ENCODE results near the gene SMYD3.

DNA sequence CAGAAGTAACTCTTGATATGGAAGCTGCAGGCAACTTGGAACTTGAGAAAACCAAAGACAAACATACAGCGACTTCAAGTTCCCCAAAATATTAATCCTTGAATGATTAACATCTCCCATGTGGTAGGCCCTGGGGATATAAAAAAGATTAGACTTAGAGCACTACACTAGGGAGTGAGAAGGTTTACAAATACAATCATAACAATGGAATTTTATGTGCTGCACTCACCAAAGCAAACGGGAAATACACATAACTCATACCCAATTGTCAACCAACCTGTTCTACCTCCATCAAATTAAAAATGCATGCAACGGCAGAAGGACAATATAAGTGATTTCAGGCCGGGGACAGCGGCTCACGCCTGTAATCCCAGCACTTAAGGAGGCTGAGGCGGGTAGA is 3.7 kb downstream of the SMYD3 start:
- TF ChIP-seq SRF (IDR thresholded peaks at IDR 0.05; ENCODE audit: low read depth in 2 of 2, low read length in 2 of 2) = no peak
- TF ChIP-seq EZH2 (IDR thresholded peaks at IDR 0.05; ENCODE audit: borderline replicate concordance, control insufficient read depth, low read depth, low read length) = no peak
- TF ChIP-seq, protein P1, sequence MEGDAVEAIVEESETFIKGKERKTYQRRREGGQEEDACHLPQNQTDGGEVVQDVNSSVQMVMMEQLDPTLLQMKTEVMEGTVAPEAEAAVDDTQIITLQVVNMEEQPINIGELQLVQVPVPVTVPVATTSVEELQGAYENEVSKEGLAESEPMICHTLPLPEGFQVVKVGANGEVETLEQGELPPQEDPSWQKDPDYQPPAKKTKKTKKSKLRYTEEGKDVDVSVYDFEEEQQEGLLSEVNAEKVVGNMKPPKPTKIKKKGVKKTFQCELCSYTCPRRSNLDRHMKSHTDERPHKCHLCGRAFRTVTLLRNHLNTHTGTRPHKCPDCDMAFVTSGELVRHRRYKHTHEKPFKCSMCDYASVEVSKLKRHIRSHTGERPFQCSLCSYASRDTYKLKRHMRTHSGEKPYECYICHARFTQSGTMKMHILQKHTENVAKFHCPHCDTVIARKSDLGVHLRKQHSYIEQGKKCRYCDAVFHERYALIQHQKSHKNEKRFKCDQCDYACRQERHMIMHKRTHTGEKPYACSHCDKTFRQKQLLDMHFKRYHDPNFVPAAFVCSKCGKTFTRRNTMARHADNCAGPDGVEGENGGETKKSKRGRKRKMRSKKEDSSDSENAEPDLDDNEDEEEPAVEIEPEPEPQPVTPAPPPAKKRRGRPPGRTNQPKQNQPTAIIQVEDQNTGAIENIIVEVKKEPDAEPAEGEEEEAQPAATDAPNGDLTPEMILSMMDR (IDR thresholded peaks at IDR 0.05 in 2 of 3, conservative IDR thresholded peaks at IDR 0.05 in 1 of 3; ENCODE audit: control insufficient read depth in 2 of 3, extremely low read depth in 1 of 3, insufficient read depth in 1 of 3, low read depth in 3 of 3, low read length in 3 of 3) = no peak
- TF ChIP-seq BRCA1 (IDR thresholded peaks at IDR 0.05; ENCODE audit: low read depth, low read length) = no peak
- TF ChIP-seq, protein P2, sequence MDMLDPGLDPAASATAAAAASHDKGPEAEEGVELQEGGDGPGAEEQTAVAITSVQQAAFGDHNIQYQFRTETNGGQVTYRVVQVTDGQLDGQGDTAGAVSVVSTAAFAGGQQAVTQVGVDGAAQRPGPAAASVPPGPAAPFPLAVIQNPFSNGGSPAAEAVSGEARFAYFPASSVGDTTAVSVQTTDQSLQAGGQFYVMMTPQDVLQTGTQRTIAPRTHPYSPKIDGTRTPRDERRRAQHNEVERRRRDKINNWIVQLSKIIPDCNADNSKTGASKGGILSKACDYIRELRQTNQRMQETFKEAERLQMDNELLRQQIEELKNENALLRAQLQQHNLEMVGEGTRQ (IDR thresholded peaks at IDR 0.05; ENCODE audit: borderline replicate concordance, low read depth, low read length) = no peak
- no peak for TF ChIP-seq TAF1 (IDR thresholded peaks at IDR 0.05; ENCODE audit: borderline replicate concordance, low read depth, low read length)
- no peak for TF ChIP-seq HDAC2 (IDR thresholded peaks at IDR 0.05)
- no peak for TF ChIP-seq CREB1 (IDR thresholded peaks at IDR 0.05; ENCODE audit: low read depth)
- no peak for TF ChIP-seq JUND (IDR thresholded peaks at IDR 0.05; ENCODE audit: low read depth, low read length)
- no peak for TF ChIP-seq MXI1 (IDR thresholded peaks at IDR 0.05; ENCODE audit: low read depth, low read length)
- TF ChIP-seq CHD2 (IDR thresholded peaks at IDR 0.05; ENCODE audit: borderline replicate concordance, low read depth, low read length) = no peak
- no peak for TF ChIP-seq RCOR1 (conservative IDR thresholded peaks at IDR 0.05; ENCODE audit: low read depth, low read length)
- TF ChIP-seq STAT1 (conservative IDR thresholded peaks at IDR 0.05) = no peak
